Calu3 (cell line): ENCODE data around the gene LCE4A. TPM values are rescaled to one million over a fixed set of nuclear protein-coding genes. Genes with fewer than 3 reads are reported as not detected.

Experiments used
- BruUV-seq: library from RNA; stranded (reverse); fragments of 400-500 nt; replicated peaks from 2 replicates; lab custom pipeline; 2021; lab: Mats Ljungman, UMichigan
- CTCF ChIA-PET: fragments of 300-600 bp; sonication (Branson Sonifier 250); formaldehyde crosslinking; loops from one replicate; lab custom pipeline; 2022; ENCODE audit warnings: antibody characterized with exemption; lab: Charles Lee
- DNase-seq: peaks from one replicate; pipeline ENCODE4 v3.0.0; 2022
- H3K27ac Mint-ChIP-seq: one replicate; pipeline ENCODE4 v1.8.0; 2022; ENCODE audit warnings: mixed read lengths; ENCODE audit not compliant: unreplicated experiment
- H3K27me3 Mint-ChIP-seq: one replicate; pipeline ENCODE4 v1.8.0; 2022; ENCODE audit warnings: mixed read lengths; ENCODE audit not compliant: unreplicated experiment
- H3K36me3 Mint-ChIP-seq: one replicate; pipeline ENCODE4 v1.8.0; 2022; ENCODE audit warnings: mild to moderate bottlenecking, moderate library complexity, mixed read lengths; ENCODE audit not compliant: insufficient read depth, unreplicated experiment
- H3K4me1 Mint-ChIP-seq: one replicate; pipeline ENCODE4 v1.8.0; 2022; ENCODE audit warnings: mild to moderate bottlenecking, low read depth, mixed read lengths; ENCODE audit not compliant: unreplicated experiment
- H3K4me3 Mint-ChIP-seq: one replicate; pipeline ENCODE4 v1.8.0; 2022; ENCODE audit warnings: mild to moderate bottlenecking, low read depth, moderate library complexity, mixed read lengths; ENCODE audit not compliant: unreplicated experiment
- H3K9me3 Mint-ChIP-seq: one replicate; pipeline ENCODE4 v1.8.0; 2022; ENCODE audit warnings: low read depth, mixed read lengths; ENCODE audit not compliant: unreplicated experiment
- CTCF ChIP-seq: fragments of 200-600 bp; IDR thresholded peaks from one replicate; pipeline ENCODE4 v1.8.0; 2022; ENCODE audit warnings: antibody characterized with exemption; ENCODE audit not compliant: unreplicated experiment
- intact Hi-C: fragments of 100-400 bp; cut with micrococcal nuclease; formaldehyde crosslinking; loops from one replicate; pipeline ENCODE4 v1.10.0; 2022; ENCODE audit not compliant: unreplicated experiment
- total RNA-seq: library from RNA; stranded (reverse); gene quantifications from 2 replicates; pipeline ENCODE4 v1.2.3, GENCODE V29; 2022

LCE4A gene
- total RNA-seq, 1 experiment from 2014 or later, result not detected

GRCh38 chr1:152745765-152746444, 37.9 kb downstream of the LCE4A start:
- intact Hi-C loops, result loop anchor here (5.0 to 10.0 kb wide), 3 partner anchors 121 to 479 kb away; no protein-coding TSS in a partner anchor
- Mint-ChIP-seq H3K27me3 (peaks cover 61% of the 10 kb centered on the region), H3K36me3 (peaks cover 4% of the 10 kb centered on the region), H3K27ac (no peak overlapping the region), H3K9me3 (no peaks in the 10 kb centered on the region), H3K4me1 (peaks cover 10% of the 10 kb centered on the region), H3K4me3 (no peak overlapping the region)
- CTCF ChIA-PET, result interaction anchor here (0.6 to 1.4 kb wide), 3 partner anchors 13 to 124 kb away, joined by 3 to 4 read pairs (median 3); no protein-coding TSS in a partner anchor
- DNase-seq, result no peak
- no TSS peak for BruUV-seq
- no peak for TF ChIP-seq CTCF

DNA sequence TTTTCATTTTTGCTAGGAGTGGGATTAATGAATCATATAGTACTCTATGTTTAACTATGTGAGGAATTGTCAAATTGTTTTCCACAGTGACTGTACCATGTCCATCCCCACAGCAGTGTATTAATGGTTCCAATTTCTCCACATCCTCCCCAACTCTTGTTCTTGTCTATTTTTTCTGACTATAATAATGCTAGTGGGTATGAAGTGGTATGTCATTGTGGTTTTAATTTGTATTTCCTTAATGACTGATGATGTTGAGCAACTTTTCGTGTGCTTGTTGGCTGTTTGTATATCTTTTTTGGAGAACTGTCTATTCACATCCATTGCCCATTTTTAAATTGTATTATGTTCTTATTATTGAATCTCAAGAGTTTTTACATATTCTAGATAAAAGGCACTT, 39.9 kb downstream of the LCE4A start:
- CTCF ChIA-PET, result no interaction called here
- H3K36me3 Mint-ChIP-seq, result peaks cover 4% of the 10 kb centered on the region
- H3K4me1 Mint-ChIP-seq, result peaks cover 10% of the 10 kb centered on the region
- no peak overlapping the region for H3K4me3 Mint-ChIP-seq
- H3K27me3 Mint-ChIP-seq, result peaks cover 67% of the 10 kb centered on the region
- H3K27ac Mint-ChIP-seq, result no peak overlapping the region
- no peaks in the 10 kb centered on the region for H3K9me3 Mint-ChIP-seq
- intact Hi-C loops, result loop anchor here (5.0 to 10.0 kb wide), 3 partner anchors 119 to 477 kb away; no protein-coding TSS in a partner anchor
- no TSS peak for BruUV-seq
- no peak for DNase-seq
- no peak for TF ChIP-seq CTCF

- no peak for TF ChIP-seq CTCF
- CTCF ChIA-PET, result interaction anchor here (0.5 to 0.7 kb wide), 4 partner anchors 25 to 499 kb away, joined by 3 read pairs; no protein-coding TSS in a partner anchor
- Mint-ChIP-seq H3K9me3 (no peaks in the 10 kb centered on the region), H3K4me3 (no peak overlapping the region), H3K27ac (no peak overlapping the region), H3K27me3 (peaks cover 82% of the 10 kb centered on the region), H3K36me3 (no peaks in the 10 kb centered on the region), H3K4me1 (no peaks in the 10 kb centered on the region)
- intact Hi-C loops, result no loop called here
- BruUV-seq, result no TSS peak
- no peak for DNase-seq
These were observed 44.3 kb downstream of the LCE4A start for GRCh38 chr1:152752225-152752624.

DNA sequence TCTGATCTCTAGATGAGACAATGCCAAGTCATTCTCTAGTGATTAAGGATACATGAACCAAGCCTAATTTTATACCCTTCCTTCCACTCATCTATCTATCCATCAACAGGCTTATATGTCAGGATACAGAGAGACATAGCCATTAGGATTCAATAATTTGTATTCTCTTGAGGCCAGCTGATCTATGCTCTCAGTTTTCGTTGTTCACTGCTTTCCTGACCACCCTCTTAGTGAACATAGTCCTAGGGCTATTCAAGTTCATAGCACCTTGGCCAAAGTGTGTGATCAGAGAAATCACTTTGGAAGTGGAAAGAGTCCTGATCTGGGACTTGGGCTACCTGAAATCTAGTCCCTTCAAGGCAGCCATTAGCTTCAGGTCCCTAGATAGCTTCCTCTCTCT, 45.6 kb downstream of the LCE4A start:
- Mint-ChIP-seq H3K27me3 (peaks cover 96% of the 10 kb centered on the region), H3K27ac (no peak overlapping the region), H3K4me3 (no peak overlapping the region), H3K9me3 (no peaks in the 10 kb centered on the region), H3K36me3 (no peaks in the 10 kb centered on the region), H3K4me1 (no peaks in the 10 kb centered on the region)
- CTCF ChIA-PET, result no interaction called here
- TF ChIP-seq CTCF, result no peak
- no TSS peak for BruUV-seq
- intact Hi-C loops, result no loop called here
- DNase-seq, result no peak
